GM18508 (cell line): ENCODE results near the gene RFESD.

Experiments used
- ATAC-seq: cut with Tn5 transposase; IDR thresholded peaks from one replicate; pipeline ENCODE4 v1.9.1; 2021; ENCODE audit warnings: moderate number of reproducible peaks; ENCODE audit not compliant: insufficient read depth, unreplicated experiment

Gene RFESD

DNA sequence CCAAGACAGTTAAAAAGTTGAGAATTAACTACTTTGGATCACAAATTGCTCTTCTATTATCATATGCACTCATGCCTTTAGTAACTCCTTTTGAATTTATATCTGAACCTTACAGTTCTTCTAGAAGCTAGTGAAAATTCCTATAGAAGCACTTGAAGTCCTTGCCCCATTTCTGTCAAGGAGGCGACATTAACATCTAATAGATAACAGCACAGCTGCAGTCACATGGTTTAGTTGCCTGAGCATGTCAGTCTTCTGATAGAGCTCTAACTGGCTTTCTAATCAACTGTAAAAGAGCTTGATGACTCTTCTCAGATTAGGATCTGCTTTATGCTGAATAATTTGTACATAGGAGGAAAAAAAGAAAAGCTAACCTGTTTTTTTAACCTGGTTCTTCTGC lies 9.0 kb downstream of the RFESD start:
- ATAC-seq, result no peak

- ATAC-seq, result no peak
Measured at GRCh38 chr5:95660060-95660459, 13.5 kb downstream of the RFESD start.

DNA sequence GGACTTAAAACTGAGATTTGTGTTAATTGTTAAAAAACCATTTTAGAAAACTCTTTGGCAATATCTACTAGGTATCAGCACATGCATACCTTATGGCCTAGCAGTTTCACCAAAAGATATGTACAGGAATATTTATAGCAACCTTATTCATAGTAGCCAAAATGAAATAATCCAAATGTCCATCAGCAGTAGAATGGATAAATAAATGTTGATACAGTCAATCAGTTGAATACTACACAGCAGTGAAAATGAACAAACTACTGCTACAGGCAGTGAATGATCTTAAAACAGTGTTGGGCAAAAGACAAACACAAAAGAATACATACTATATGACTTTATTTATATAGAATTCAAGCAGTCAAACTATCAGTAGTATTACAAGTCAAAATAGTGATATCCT lies 16.4 kb downstream of the RFESD start:
- no peak for ATAC-seq

- no peak for ATAC-seq
Measured at GRCh38 chr5:95664204-95664786, 17.7 kb downstream of the RFESD start.

DNA sequence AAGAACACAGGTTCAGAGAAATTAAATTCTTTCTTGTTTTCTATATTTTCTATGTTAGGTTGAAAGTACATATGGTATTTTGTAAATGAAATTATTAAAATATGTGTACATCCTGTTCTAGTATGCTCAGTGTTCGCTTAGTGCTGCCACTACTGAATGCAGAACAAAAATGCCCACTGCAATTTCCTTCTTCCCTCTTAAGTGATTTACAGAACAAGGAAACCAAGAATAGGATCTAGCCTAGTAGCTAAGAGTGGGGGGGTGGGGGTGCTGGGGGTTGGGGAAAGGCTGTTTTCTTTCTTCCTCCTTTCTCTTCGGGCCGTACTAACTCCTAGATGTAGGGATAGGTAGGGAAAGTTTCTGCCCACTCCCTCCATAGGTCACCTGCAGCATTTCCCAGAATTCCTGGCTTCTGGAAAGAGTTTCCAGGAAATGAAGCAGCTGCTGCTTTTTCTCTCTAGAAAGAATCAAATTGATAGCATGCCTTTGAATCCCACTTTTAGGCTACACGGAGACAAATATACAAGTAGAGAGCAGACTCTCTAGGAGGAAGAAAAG lies 20.6 kb downstream of the RFESD start:
- no peak for ATAC-seq

DNA sequence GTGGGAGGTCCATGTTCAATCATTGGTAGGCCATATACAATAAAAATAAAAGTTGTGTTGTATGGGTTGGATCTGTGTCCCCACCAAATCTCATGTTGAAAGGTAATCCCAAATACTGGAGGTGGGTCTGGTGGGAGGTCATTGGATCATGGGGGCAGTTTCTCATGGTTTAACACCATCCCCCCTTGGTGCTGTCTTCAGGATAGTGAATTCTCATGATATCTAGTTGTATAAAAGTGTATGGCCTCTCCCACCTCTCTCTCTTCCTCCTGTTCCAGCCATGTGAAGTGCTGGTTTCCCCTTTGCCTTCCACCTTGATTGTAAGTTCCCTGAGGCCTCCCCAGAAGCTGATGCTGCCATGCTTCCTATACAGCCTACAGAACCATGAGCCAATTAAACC lies 21.1 kb downstream of the RFESD start:
- no peak for ATAC-seq

GRCh38 chr5:95668216-95668615 lies 21.6 kb downstream of the RFESD start:
- no peak for ATAC-seq

GRCh38 chr5:95668728-95669127 lies 22.2 kb downstream of the RFESD start:
- ATAC-seq, result no peak

DNA sequence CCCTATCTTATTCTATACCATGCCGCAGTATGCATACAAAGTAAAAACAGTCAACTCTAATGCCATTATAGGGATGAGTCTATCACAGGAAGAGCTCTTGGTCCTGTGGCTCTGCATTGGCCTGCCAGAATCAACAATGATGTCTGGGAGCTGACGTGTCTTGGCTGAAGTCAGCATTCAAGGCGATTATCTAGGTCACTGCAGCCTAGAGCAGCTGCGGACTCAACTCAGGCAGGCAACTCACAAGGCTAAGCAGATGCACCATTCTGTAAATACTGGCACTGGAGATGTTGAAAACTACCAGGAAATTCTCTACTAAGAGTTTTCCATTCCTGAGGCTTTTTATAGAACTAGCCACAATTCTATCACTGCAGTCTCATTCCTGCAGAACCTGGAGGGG lies 23.0 kb downstream of the RFESD start:
- ATAC-seq, result no peak

DNA sequence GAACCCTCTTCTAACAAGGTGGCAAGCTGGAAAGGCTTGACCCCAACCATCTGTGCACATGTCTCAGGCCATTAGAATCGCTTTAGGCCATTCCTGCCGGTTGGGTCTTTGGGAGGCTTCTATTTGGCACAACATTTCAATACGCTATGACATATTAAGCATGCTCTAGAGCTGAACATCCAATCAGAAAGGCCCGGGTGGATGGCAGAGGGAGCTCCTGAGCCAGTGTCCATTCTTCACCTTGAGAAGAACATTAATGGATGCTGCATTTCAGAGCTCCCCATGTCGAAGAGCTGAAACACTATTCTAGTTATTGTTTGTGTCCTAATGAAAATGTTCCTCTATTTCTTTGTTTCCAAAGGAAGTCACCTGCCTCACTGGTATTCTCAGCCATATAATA lies 23.4 kb downstream of the RFESD start:
- no peak for ATAC-seq

DNA sequence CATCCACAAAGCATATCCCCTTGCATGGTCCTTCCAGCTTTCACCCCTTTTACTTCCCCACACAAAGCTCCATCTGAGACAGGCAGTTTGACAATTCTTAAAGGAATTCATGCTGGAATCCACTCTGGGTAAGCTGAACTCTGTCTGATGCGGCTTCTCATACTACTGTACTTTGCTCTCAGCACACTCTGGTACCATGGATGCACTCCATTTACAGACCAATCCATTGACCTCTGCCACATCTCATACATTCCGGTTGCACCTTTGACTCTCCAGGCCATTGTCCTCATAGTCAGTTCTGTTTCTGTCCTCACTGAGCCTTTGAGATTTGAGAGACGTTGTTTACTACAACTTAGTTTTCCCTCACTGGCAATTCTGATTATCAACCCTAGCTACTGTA lies 24.0 kb downstream of the RFESD start:
- no peak for ATAC-seq

DNA sequence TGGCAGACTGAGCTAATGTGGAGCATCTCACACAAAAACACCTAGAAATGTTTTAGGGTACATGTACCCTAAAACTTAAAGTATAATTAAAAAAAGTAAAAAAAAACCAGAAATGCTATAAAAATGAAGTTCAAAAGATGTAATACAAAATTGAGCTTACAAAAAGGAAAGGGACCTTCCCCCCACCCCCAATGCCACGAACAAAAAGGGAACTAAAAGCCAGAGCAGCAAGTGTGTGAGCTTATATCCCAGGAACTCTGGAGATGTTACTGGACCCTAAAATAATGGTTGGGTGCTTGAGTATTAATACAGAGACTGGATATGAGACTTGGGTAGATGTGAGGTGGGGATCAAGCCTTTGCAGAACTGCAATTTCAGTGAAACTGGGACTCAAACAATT lies 25.2 kb downstream of the RFESD start:
- no peak for ATAC-seq

DNA sequence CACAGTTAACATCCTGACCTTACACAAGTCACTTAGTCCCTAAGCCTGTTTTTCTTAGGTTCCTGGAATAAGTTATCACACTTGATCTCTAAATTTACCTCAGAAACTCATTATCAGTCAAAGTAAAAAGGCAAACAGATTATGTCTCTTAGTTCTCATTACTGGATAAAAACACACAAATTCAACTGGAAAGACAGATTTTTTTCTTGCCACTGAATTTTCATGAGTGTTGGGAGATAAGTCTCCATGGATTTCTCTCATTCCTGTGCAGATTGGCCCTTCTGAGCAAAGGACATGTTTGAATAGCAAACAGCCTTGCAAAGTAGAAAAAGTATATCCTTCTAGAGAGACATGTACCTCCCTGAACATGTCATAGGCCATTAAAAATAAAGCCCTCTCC lies 26.1 kb downstream of the RFESD start:
- no peak for ATAC-seq

- ATAC-seq, result no peak
Measured at GRCh38 chr5:95673081-95673480, 26.5 kb downstream of the RFESD start.

DNA sequence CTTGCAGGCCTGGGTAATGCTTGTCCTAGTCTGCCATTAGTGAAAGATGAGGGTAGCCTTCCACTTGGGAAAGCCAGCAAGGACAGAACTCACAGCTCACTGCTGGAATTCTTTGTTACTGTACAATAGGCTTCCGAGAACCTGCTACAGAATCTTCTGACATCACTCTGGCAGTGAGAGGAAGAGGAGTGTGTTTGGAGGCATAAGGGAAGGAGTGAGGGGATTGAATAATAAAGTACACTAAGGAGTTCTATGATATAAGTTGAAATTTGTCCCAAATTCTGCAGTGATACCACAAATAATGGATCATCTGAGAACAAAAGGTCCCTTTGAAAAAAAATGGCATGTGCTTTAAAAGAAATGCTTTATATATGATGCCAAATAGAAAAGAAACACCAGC lies 36.3 kb downstream of the RFESD start, which contains the start of gene SPATA9:
TSS of gene SPATA9 (minus strand) at position 101 of the 400 bp plus-strand sequence. CDS start 137 bp downstream, outside the sequence.
- no peak for ATAC-seq

- ATAC-seq, result no peak
Measured at GRCh38 chr5:95684361-95684760, 37.8 kb downstream of the RFESD start.

- ATAC-seq, result no peak
Measured at GRCh38 chr5:95686651-95687050, 40.1 kb downstream of the RFESD start.

- ATAC-seq, result no peak
Measured at GRCh38 chr5:95689680-95690079, 43.1 kb downstream of the RFESD start.

DNA sequence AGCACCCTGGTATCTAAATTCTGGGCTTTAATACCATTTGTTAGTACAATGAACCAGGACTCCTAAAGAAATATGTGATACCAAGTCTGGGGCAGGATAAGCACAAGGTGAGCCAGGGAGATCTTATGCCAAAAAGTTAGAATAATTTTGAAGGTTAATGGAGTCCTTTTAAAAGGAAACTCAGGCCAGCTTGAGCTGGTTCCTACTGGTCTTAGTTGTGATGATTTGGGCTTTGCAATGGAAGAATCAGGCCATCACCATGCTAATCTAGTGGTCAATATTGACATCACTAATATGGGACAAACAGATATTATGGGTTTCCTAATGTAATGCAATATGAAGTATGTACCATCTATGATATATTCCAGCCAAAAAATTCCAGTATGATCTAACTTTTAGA lies 43.8 kb downstream of the RFESD start:
- ATAC-seq, result no peak

DNA sequence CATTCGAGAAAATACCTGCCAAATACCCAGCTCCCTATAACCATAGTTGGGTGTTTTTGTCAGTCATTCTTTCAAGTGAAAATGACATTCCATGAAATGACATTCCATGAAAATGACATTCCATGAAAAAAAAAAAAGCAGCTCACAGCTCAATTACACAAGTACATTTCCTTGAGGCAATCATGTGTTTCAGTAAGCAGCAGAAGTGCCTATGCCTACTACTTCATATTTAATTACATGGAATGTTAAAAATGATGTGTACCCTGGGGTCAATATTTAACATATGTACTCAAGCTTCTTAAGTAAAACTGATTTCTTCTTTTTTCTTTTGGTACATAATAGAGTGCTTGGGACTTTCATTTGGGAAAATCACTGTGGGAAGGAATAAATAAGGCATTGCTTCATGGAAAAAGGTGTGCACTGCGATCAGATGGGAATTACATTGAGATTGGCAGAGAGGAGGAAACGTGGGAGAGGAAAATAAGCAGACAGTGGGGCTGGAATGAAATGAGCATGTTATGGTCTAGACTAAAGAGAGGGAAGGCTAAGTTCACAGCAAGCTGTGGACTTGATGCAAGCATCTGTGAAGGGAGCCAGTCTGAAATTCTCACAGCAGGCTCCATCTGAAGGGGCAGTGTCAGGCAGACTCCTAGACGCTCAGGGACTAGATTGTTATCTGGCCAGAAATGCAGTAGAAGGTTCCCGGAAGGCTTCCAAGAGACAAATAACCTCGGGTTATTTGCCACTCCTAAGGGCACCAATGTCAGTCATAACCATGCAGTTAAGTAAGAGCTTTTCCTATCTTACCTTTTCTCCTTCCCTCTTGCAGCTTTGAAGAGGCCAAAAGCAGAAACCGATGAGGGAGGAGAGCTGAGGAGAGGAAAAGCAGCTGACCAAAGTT lies 51.5 kb downstream of the RFESD start:
- no peak for ATAC-seq

- ATAC-seq, result no peak
Measured at GRCh38 chr5:95699337-95699736, 52.8 kb downstream of the RFESD start.

DNA sequence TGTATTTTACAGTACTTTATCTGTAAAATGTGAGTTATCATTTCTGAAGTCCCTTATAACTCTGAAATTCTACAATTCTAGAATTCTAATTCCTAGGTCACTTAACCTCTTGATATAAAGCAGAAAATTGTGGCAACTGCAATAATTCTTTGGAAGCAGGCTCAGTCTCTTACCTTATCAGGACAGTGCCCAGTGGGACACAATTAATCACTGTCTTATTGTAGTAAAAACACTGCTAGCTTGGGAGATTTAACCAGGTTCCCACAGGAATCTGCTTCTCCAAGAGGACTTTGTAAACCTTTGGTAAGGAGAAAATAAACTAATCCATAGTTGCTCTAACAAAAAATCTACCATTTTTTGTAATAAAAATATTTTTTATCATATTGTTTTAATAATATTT lies 54.5 kb downstream of the RFESD start:
- no peak for ATAC-seq
